IMR-90 (cell line): ENCODE results near the gene IL17RE. TPM values are rescaled to one million over a fixed set of nuclear protein-coding genes. Genes with fewer than 3 reads are reported as not detected.
A peak's percentile ranks its signal among the peaks of the same experiment; 100 is the strongest.

ENCODE experiments used
- ATAC-seq: fragments of 200-7000 bp; cut with Tn5 transposase; 2 replicates; pipeline ENCODE4 v1.9.1; 2020; ENCODE audit warnings: low read depth, mild to moderate bottlenecking, moderate library complexity
- BruUV-seq: library from RNA; stranded (reverse); fragments of 400-500 nt; replicated peaks from 2 replicates; lab custom pipeline; 2021; lab: Mats Ljungman, UMichigan
- CTCF ChIA-PET: fragments of 300-600 bp; formaldehyde crosslinking; extraction: SDS; loops from one replicate; lab custom pipeline; 2021; ENCODE audit warnings: antibody characterized with exemption; lab: Yijun Ruan, JAX
- POLR2A ChIA-PET: fragments of 300-600 bp; sonication (Branson Sonifier 250); formaldehyde crosslinking; loops from one replicate; lab custom pipeline; 2022; ENCODE audit warnings: antibody characterized with exemption; ENCODE audit not compliant: unreplicated experiment; lab: Charles Lee
- DNase-seq: peaks from one replicate; pipeline ENCODE4 v3.0.0; 2013
- H2AFZ ChIP-seq: replicated peaks from 2 replicates; pipeline ENCODE3; 2013; ENCODE audit warnings: low read length, mild to moderate bottlenecking; ENCODE audit not compliant: poor library complexity
- H2AK5ac ChIP-seq: 2 replicates; pipeline ENCODE4 v1.6.1; 2013; ENCODE audit warnings: low read depth, low read length, inconsistent platforms
- H2AK9ac ChIP-seq: replicated peaks from 2 replicates; pipeline ENCODE3; 2013; ENCODE audit warnings: mild to moderate bottlenecking, low read depth, low read length, moderate library complexity; ENCODE audit not compliant: poor library complexity
- H2BK120ac ChIP-seq: 2 replicates; pipeline ENCODE4 v1.6.1; 2013; ENCODE audit warnings: low read depth, low read length, inconsistent platforms
- H2BK15ac ChIP-seq: 3 replicates; pipeline ENCODE4 v1.6.1; 2013; ENCODE audit warnings: low read depth, low read length, inconsistent platforms
- H2BK20ac ChIP-seq: 2 replicates; pipeline ENCODE4 v1.6.1; 2013; ENCODE audit warnings: low read depth, mild to moderate bottlenecking, inconsistent platforms, low read length, moderate library complexity
- H2BK5ac ChIP-seq: 2 replicates; pipeline ENCODE4 v1.6.1; 2013; ENCODE audit warnings: mild to moderate bottlenecking, low read depth, low read length, inconsistent platforms; ENCODE audit not compliant: poor library complexity, severe bottlenecking
- H3K14ac ChIP-seq: replicated peaks from 2 replicates; pipeline ENCODE4 v1.6.1; 2013; ENCODE audit warnings: low read depth, low read length, inconsistent platforms
- H3K18ac ChIP-seq: 2 replicates; pipeline ENCODE4 v1.6.1; 2013; ENCODE audit warnings: low read depth, low read length, control low read depth
- H3K23ac ChIP-seq: 2 replicates; pipeline ENCODE4 v1.6.1; 2013; ENCODE audit warnings: low read depth, low read length, inconsistent platforms
- H3K27ac ChIP-seq: 2 replicates; pipeline ENCODE4 v1.5.1; 2013; ENCODE audit warnings: mild to moderate bottlenecking, control low read depth, low read length; ENCODE audit not compliant: insufficient read depth
- H3K27me3 ChIP-seq: 2 replicates; pipeline ENCODE4 v1.6.1; 2013; ENCODE audit warnings: low read length; ENCODE audit not compliant: control insufficient read depth, insufficient read depth
- H3K36me3 ChIP-seq: 2 replicates; pipeline ENCODE4 v1.6.1; 2013; ENCODE audit warnings: low read length, mixed read lengths; ENCODE audit not compliant: control insufficient read depth, insufficient read depth
- H3K4ac ChIP-seq: 2 replicates; pipeline ENCODE4 v1.6.1; 2013; ENCODE audit warnings: low read depth, low read length, inconsistent platforms
- H3K4me1 ChIP-seq: 2 replicates; pipeline ENCODE4 v1.6.1; 2013; ENCODE audit warnings: low read length, mixed read lengths; ENCODE audit not compliant: control insufficient read depth, insufficient read depth
- H3K4me2 ChIP-seq: 2 replicates; pipeline ENCODE4 v1.6.1; 2013; ENCODE audit warnings: low read depth, mild to moderate bottlenecking, control low read depth, low read length, moderate library complexity
- H3K4me3 ChIP-seq: 2 replicates; pipeline ENCODE4 v1.5.1; 2013; ENCODE audit warnings: low read depth, mild to moderate bottlenecking, control low read depth, low read length, moderate library complexity; ENCODE audit not compliant: insufficient read depth
- H3K56ac ChIP-seq: 2 replicates; pipeline ENCODE4 v1.6.1; 2013; ENCODE audit warnings: low read length, inconsistent platforms; ENCODE audit not compliant: insufficient read depth; ENCODE audit errors: extremely low read depth
- H3K79me1 ChIP-seq, 2 experiments: 2 replicates each; pipeline ENCODE4 v1.6.1; 2013; ENCODE audit warnings: low read length in 2 of 2, inconsistent platforms in 1 of 2, low read depth in 1 of 2
- H3K9ac ChIP-seq: 2 replicates; pipeline ENCODE4 v1.6.1; 2013; ENCODE audit warnings: low read depth, low read length, control low read depth
- H3K9me1 ChIP-seq: 2 replicates; pipeline ENCODE4 v1.6.1; 2013; ENCODE audit warnings: low read length, inconsistent platforms; ENCODE audit not compliant: insufficient read depth
- H3K9me3 ChIP-seq: 2 replicates; pipeline ENCODE4 v1.6.1; 2013; ENCODE audit warnings: low read length; ENCODE audit not compliant: control insufficient read depth, insufficient read depth
- H4K20me1 ChIP-seq: 2 replicates; pipeline ENCODE4 v1.6.1; 2013; ENCODE audit warnings: low read length, inconsistent platforms; ENCODE audit not compliant: insufficient read depth
- H4K5ac ChIP-seq: 2 replicates; pipeline ENCODE4 v1.6.1; 2013; ENCODE audit warnings: mild to moderate bottlenecking, low read depth, low read length, control low read depth
- H4K8ac ChIP-seq, 2 experiments: 2 replicates each; pipeline ENCODE4 v1.6.1; 2013; ENCODE audit warnings: low read depth in 2 of 2, low read length in 2 of 2, control low read depth in 1 of 2, inconsistent platforms in 1 of 2
- H4K91ac ChIP-seq: 2 replicates; pipeline ENCODE4 v1.6.1; 2013; ENCODE audit warnings: low read depth, low read length, inconsistent platforms; ENCODE audit not compliant: insufficient read depth
- CEBPB ChIP-seq: IDR thresholded peaks from 2 replicates; pipeline ENCODE4 v1.6.1; 2012; ENCODE audit warnings: low read depth, low read length, improper control_type of control experiment
- MXI1 ChIP-seq: IDR thresholded peaks from 2 replicates; pipeline ENCODE4 v1.6.1; 2012; ENCODE audit warnings: low read depth, mild to moderate bottlenecking, low read length, moderate library complexity, borderline replicate concordance
- POLR2A ChIP-seq: IDR thresholded peaks from 2 replicates; pipeline ENCODE4 v1.6.1; 2012; ENCODE audit warnings: mild to moderate bottlenecking, low read depth, low read length
- RFX5 ChIP-seq: IDR thresholded peaks from 2 replicates; pipeline ENCODE4 v1.8.0; 2012; ENCODE audit warnings: low read depth, mild to moderate bottlenecking, low read length, moderate library complexity
- WGBS, 2 experiments: methylation state at CpG; one replicate each; pipeline versions ENCODE4 v1.1.5 to v1.1.7; 2013; ENCODE audit warnings: missing lambda C conversion rate in 2 of 2; ENCODE audit not compliant: insufficient read length in 1 of 2; ENCODE audit errors: extremely low coverage in 2 of 2; 5-methylcytosine and 5-hydroxymethylcytosine counted together
- dilution Hi-C: fragments of 300-500 bp; cut with HindIII; formaldehyde crosslinking; loops from one replicate; pipeline ENCODE4 v1.14.3; 2018; ENCODE audit warnings: low sequenced_read_pairs; ENCODE audit not compliant: unreplicated experiment
- in situ Hi-C: fragments of 300-500 bp; cut with MboI; formaldehyde crosslinking; loops from 3 replicates; pipeline ENCODE4 v1.14.3; 2019; ENCODE audit warnings: low sequenced_read_pairs, inconsistent platforms, mixed read lengths
- intact Hi-C: fragments of 100-400 bp; cut with micrococcal nuclease; formaldehyde crosslinking; loops from 2 replicates; pipeline ENCODE4 v1.10.0; 2022
- polyA plus RNA-seq, 3 experiments: library from polyadenylated mRNA; depleted of rRNA; stranded (reverse); fragments of >200 nt; gene quantifications; 2 replicates each; pipeline ENCODE4 v1.2.3, GENCODE V29; 2012; ENCODE audit warnings: low replicate concordance in 1 of 3
- total RNA-seq: library from RNA; depleted of rRNA; stranded (reverse); fragments of >200 nt; gene quantifications from 2 replicates; pipeline ENCODE4 v1.2.3, GENCODE V29; 2012

The IL17RE gene
- total and polyA plus RNA-seq, 2 of the 4 experiments (the other 2 are of a cell fraction) = 0.90 to 7.2 TPM

DNA sequence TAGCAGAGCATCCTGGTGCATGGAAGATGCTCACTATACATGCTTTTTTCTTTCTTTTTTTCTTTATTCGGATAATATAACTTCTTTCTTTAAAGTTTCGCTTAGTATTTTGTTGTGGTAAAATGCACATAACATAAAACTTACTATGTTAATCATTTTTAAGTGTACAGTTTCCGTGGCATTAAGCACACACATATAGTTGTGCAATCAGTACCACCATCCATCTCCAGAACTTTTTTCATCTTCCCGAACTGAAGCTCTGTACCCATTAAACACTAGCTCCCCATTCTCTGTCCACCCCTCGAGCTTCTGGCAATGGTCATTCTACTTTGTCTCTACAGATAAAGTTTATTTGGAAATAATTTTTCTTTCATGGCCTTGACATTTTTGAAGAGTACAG lies 13.2 kb upstream of the IL17RE start:
- BruUV-seq = no TSS peak
- Histone ChIP-seq H4K91ac (no peak overlapping the region), H3K4me1 (peaks cover 4% of the 10 kb centered on the region), H3K23ac (no peak overlapping the region), H4K20me1 (no peaks in the 10 kb centered on the region; the same call in 1 of the 2 replicates), H3K4me2 (no peak overlapping the region), H3K27me3 (no peaks in the 10 kb centered on the region), H2BK5ac (no peak overlapping the region), H2BK20ac (no peak overlapping the region), H3K14ac (no peak overlapping the region), H3K4me3 (no peak overlapping the region), H3K79me1 (peaks cover 16 to 30% of the 10 kb centered on the region in 2 experiments), H2BK15ac (no peak overlapping the region), H3K9me3 (no peaks in the 10 kb centered on the region), H2AK9ac (no peak overlapping the region), H3K18ac (no peak overlapping the region), H2AK5ac (no peak overlapping the region; the same call in 1 of the 2 replicates), H3K56ac (no peak overlapping the region), H3K9me1 (0 out of 2 replicates have a peak, but pooled peaks cover 6% of the 10 kb centered on the region), H3K4ac (0 out of 2 replicates have a peak overlapping the region, but pooled peaks have one; percentile 5), H3K27ac (no peak overlapping the region), H3K9ac (no peak overlapping the region), H4K8ac (no peak overlapping the region; a peak in 1 of 4 replicates), H2AFZ (peak overlapping the region; percentile 28), H2BK120ac (peak overlapping the region; percentile 34; the same call in 1 of the 2 replicates), H3K36me3 (peaks cover 13% of the 10 kb centered on the region), H4K5ac (0 out of 2 replicates have a peak overlapping the region, but pooled peaks have one; percentile 75)
- WGBS, 2 experiments = no CpG with 5 or more reads among the region's 5 CpGs
- ChIA-PET CTCF (no interaction called here), POLR2A (no interaction called here)
- in situ Hi-C loops (no loop called here), dilution Hi-C loops (no loop called here), intact Hi-C loops (no loop called here)
- DNase-seq = no peak
- TF ChIP-seq CEBPB (peak; percentile 73), POLR2A (no peak), MXI1 (no peak), RFX5 (no peak)
- no peak for ATAC-seq
